GM21576 (cell line): ENCODE measurements around the gene TMPRSS9.
"Not testable (repeated sequence)": the region's sequence is repeated elsewhere in the genome, so short reads cannot be mapped to it uniquely, and the experiment has no call there.

Experiments
- ATAC-seq: cut with Tn5 transposase; IDR thresholded peaks from one replicate; pipeline ENCODE4 v1.9.1; 2021; ENCODE audit warnings: mild to moderate bottlenecking, moderate library complexity; ENCODE audit not compliant: unreplicated experiment

Gene TMPRSS9

GRCh38 chr19:2454962-2455850 is 95.1 kb downstream of the TMPRSS9 start:
- ATAC-seq = no peak

- ATAC-seq = no peak
These were observed 95.9 kb downstream of the TMPRSS9 start for GRCh38 chr19:2455851-2456570.

DNA sequence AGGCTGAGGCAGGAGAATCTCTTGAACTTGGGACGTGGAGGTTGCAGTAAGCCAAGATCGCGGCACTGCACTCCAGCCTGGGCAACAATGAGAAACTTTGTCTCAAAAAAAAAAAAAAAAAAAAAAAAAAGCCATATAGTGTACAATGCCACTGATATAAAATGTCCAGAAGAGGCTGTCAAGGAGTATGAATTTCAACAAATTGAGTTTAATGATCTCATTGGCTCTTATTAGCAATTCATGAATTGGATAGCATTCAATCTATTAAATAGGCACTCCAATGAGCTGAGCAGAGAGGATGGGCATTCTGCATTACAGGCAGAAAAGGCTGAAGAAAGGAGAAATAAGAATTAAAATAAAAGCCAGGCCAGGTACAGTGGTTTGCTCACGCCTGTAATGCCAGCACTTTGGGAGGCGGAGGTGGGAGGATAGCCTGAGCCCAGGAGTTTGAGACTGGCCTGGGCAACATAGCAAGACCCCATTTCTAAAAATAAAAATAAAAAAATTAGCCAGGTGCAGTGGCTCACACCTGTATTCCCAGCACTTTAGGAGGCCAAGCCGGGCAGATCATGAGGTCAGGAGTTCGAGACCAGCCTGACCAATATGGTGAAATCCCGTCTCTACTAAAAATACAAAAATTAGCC is 97.5 kb downstream of the TMPRSS9 start:
- ATAC-seq = no peak

DNA sequence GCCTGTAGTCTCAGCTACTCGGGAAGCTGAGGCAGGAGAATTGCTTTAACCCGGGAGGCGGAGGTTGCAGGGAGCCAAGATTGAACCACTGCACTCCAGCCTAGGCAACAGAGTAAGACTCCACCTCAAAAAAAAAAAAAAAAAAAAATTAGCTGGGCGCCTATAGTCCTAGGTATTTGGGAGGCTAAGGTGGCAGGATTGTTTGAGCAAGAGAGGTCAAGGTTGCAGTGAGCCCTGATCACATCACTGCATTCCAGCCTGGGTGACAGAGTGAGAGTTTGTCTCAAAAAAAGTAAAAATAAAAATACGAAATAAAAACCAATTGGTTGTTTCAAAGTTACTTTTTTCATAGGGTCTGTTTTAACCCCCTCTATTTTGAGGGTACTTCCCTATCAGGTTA is 98.0 kb downstream of the TMPRSS9 start:
- no peak for ATAC-seq

DNA sequence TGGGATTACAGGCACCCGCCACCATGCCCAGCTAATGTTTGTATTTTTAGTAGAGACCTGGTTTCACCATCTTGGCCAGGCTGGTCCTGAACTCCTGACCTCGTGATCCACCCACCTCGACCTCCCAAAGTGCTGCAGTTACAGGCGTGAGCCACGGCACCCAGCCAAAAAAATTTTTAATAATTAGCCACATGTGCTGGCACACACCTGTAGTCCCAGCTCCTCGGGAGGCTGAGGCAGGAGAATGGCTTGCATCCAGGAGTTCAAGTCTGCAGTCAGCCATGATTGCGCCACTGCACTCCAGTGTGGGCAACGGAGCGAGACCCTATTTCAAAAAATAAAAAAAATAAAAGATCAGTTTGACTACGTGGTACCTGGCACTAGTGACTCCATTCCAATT is 98.7 kb downstream of the TMPRSS9 start:
- ATAC-seq = not testable (repeated sequence)

GRCh38 chr19:2460245-2460644 is 100.2 kb downstream of the TMPRSS9 start:
- ATAC-seq = no peak

GRCh38 chr19:2461751-2462634 is 101.9 kb downstream of the TMPRSS9 start:
- no peak for ATAC-seq

DNA sequence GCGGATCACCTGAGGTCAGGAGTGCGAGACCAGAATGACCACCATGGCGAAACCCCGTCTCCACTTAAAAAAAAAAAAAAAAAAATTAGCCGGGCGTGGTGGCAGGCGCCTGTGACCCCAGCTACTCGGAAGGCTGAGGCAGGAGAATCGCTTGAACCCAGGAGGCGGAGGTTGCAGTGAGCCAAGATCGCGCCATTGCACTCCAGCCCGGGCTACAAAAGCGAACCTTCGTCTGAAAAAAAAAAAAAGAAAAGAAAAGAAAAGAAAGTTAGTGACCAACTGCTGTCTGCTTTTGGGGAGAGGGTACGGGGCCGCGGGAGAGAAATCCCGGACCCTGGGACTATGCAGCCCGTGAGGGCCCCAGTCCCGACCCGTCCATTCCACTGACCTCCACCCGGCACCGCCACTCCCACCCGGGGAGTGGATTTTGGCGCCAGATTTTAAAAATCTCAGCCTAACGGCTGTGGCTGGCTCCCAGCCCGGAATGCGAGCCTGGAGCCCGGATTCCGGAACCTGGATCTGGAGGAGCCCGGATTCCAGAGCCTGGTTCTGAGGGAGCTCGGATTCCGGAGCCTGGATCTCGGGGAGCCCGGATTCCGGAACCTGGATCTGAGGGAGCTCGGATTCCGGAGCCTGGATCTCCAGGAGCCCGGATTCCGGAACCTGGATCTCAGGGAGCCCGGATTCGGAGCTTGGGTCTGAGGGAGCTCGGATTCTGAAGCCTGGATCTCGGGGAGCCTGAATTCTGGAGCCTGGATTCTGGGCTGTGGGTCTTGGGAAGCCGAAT is 102.8 kb downstream of the TMPRSS9 start:
- ATAC-seq = no peak

DNA sequence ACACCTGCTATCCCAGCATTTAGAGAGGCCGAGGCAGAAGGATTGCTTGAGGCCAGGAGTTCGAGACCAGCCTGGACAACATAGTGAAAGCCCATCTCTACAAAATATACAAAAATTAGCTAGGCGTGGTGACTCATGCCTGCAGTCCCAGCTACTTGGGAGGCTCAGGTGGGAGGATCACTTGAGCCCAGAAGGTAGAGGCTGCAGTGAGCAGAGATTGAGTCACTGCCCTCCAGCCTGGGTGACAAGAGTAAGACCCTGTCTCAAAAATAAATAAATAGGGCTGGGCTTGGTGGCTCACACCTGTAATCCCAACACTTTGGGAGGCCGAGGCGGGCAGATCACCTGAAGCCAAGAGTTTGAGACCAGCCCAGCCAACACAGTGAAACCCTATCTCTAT is 103.6 kb downstream of the TMPRSS9 start:
- ATAC-seq = not testable (repeated sequence)

- no peak for ATAC-seq
These were observed 104.3 kb downstream of the TMPRSS9 start for GRCh38 chr19:2464389-2464788.

DNA sequence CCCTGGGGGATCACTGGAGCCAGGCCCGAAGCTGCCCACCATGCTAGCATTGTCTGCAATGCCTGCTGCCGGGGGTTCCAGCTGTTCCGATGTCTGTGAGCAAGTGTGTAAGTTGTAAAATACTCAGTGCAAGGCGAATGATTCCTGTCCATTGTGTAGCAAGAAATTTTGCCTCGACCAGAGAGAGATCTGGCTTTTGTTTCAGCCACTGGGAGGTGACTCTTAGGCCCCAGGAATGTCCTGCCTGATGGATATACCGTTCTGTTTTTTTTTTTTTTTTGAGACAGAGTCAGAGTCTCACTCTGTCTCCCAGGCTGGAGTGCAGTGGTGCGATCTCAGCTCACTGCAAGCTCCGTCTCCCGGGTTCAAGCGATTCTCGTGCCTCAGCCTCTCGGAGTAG is 108.5 kb downstream of the TMPRSS9 start:
- no peak for ATAC-seq

GRCh38 chr19:2469102-2469914 is 109.2 kb downstream of the TMPRSS9 start:
- no peak for ATAC-seq

GRCh38 chr19:2469915-2470200 is 109.8 kb downstream of the TMPRSS9 start:
- not testable (repeated sequence) for ATAC-seq

DNA sequence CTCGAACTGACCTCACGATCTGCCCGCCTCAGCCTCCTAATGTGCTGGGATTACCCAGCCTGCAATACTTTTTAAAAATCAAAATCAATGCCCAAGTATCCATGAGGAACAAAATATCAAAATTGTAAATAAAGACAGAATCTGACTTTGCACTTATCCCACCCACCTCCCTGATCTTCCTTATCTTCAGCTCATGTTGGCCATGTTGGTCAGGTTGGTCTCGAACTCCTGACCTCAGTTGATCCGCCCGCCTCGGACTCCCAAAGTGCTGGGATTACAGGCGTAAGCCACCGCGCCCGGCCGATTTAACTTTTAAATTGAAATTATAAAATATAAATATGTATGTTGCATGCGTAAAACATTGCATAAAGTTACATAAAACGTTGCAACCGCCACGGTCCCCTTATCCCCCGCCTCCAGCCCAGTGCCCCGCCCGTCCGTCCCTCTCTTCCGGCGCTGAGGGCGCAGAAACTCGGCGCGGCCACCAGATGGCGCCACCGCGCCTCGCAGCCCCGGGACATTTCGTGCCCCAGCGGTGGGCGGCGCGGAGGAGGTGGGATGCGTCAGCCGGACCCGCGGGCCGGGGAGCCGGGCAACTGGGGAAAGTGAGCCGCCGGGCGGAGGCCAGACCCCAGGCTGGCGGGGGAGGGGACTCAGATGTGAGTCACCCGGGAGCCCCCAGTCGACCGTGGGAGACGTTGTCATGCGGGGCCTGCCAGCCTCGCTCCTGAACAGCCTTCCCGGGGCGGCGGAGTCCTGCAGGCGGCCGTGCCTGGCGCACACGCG is 114.4 kb downstream of the TMPRSS9 start:
- no peak for ATAC-seq

DNA sequence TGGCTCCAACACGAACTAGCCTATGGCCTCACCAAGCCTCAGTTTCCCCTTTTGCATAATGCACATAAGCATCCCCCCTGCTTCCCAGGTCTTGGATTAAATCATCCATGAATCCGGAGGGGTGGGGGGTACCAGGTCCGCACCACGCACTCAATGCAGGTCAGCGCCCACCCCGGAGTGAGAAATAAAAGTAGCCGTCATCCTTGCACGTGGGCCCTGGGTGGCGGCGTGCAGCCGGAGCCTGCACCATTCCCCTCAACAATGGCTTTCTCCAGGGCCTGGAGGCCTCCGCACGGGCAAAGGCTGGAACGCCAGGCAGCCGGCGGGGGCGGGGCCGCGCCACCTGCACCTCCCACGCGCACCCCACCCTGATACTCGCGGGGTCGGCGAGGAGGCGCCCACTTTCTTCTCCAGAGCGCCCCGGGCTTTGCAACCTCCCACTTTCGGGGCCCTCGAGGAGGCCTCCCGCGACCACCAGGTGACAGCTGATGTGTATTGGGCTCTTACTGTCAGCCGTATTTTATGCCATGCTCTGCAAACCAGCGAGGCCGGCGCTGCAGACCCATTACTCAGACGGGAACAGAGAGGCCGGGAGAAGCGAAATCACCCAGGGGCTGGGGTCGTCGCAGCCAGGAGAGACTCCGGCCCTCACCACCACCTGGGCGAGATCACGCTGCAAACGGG is 115.1 kb downstream of the TMPRSS9 start:
- ATAC-seq = peak; percentile 5
